ENCODE data around the gene MSRB1. TPM values are rescaled to one million over a fixed set of nuclear protein-coding genes. Genes with fewer than 3 reads are reported as not detected.

MSRB1 gene
- total RNA-seq, 1 donor from 2014 or later = 18.4 TPM

- DNase-seq (ENCODE audit: extremely low read depth, low read depth, low spot score) = no peak
These were observed 24.4 kb downstream of the MSRB1 start, which contains the start of gene HS3ST6 for GRCh38 chr16:1918351-1919326. TSS of gene HS3ST6 (minus strand) at chr16:1918415. CDS start at chr16:1918323, 92 bp downstream.

- no peak for DNase-seq (ENCODE audit: extremely low read depth, low read depth, low spot score)
These were observed 25.2 kb downstream of the MSRB1 start for GRCh38 chr16:1917665-1918350.

GRCh38 chr16:1917056-1917664, 25.8 kb downstream of the MSRB1 start:
- DNase-seq (ENCODE audit: extremely low read depth, low read depth, low spot score) = no peak

DNA sequence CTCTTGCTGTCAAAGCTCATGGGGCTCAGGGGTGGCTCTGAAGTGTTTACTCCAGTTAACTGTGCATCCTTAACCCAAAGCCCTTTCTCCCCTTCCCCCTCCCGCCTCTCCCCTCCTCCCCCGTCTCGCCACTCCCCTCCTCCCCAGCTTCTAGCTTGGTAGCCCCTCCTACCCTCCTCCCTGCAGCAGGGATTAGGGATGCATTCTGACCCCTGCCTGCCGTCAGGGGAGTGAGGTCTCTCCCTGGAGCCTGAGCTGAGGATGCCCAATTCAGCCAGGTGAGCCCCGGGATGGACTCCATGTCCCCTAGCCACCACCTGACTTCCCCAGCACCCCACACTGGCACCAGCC, 26.4 kb downstream of the MSRB1 start:
- DNase-seq (ENCODE audit: extremely low read depth, low read depth, low spot score) = no peak

- DNase-seq (ENCODE audit: extremely low read depth, low read depth, low spot score) = no peak
These were observed 27.0 kb downstream of the MSRB1 start for GRCh38 chr16:1915732-1916639.

DNA sequence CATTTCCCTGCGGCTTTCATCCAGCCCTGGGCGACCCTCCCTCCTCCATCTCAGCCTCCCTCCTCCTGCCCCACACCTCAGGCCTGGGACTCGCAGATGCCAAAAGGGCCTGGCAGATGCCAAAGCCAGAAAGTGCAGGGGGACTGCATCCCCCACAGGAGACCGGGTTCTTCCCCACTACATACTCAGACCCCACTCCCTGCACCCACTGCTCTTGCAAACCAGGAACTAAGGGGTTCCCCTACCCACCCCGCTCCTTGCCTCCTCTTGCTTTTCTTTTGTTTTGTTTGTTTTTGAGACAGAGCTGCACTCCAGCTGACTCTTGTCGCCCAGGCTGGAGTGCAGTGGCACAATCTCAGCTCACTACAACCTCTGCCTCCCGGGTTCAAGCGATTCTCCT, 28.0 kb downstream of the MSRB1 start:
- DNase-seq (ENCODE audit: extremely low read depth, low read depth, low spot score) = no peak

DNA sequence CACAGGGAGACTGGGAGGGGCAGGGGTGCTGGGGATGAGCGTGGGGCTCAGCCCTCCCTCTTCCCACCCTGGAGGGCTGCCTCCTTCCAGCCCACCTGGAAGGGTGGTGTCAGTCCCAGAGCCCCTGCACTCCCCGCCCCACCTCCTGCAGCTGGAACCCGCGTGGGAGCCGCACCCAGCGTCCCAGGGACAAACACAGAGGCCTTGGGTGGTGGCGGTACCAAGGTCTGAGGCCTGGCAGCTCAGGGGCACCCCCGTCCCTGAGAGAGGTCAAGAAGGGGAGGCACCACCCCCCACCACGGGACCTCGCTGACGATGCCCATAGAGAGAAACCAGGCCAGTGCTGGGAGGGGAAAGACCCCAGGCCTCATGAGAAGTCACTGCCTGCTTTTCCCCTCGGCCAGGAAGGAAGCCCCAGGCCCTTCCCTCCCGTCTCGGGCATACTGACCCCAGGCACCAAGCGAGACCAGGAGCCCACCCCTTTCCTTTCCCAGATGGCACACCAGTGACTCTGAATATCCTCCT, 28.9 kb downstream of the MSRB1 start:
- no peak for DNase-seq (ENCODE audit: extremely low read depth, low read depth, low spot score)

DNA sequence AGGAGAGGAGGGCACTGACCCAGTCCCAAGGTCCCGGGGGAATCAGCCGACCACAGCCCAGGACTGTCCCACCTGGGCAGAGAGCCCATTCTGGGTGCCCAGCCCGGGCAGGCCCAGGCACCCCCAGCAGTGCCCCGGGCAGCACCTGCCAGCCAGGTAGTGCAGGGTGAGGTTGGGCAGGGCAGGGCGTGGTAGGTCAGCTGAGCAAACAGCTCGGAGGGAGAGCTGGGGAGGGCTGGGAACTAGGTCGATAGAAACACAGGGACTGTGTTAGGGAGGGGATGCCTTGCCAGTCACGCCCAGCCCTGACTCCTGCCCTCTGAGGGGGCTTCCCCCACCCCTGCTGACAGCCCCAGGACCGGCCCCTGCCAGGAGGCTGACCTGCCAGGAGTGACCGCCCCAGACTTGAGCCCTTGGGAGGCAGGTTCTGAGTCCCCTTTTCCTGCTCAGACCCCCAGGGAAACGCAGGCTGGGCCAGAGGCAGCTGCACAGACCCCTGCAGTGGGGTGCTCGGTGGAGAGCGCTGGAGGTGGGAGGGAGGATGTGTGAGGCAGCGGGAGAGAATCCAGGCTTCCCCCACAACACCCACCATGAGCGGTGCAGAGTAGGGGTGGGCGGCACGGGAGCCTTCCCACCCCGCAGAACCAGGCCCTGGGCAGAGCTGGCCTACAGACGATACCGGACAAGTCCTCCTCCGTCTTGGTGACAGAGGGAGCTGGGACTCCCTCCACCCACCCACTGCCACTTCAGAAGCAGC, 29.5 kb downstream of the MSRB1 start:
- no peak for DNase-seq (ENCODE audit: extremely low read depth, low read depth, low spot score)

GRCh38 chr16:1912215-1912543, 30.8 kb downstream of the MSRB1 start:
- no peak for DNase-seq (ENCODE audit: extremely low read depth, low read depth, low spot score)

DNA sequence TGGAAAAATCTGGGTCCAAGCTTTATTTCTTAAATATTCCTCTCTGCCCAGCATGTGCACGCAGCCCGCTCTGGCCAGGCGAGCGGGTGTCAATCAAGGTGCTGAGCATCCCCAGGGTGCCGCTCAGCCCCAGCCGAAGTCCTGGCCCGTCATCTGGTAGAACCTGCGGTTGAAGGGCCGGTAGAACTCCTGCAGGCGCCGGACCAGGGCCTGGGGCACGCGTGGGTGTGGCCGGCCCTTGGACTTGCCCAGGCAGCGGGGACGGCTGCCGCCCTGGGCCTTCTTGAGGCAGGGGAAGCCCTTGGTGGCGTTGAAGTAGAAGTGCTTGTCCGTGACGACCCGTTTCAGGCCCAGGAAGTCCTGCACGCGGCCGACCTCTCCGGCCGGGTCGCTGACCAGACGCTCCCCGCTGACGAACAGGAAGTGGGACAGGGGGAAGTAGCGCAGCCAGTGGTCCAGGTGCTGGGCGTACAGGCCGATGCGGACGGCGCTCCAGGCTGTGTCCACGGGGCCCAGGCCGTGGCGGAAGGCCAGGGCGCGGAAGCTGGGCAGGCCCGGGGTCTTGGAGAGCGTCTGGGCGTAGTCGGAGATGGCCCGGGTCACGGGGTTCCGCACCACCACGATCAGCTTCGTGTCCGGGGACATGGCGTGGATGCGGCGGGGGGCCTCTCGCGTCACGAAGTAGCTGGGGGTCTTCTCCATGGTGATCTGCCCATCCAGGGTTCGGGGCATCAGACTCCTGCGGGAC, 31.4 kb downstream of the MSRB1 start:
- no peak for DNase-seq (ENCODE audit: extremely low read depth, low read depth, low spot score)

- no peak for DNase-seq (ENCODE audit: extremely low read depth, low read depth, low spot score)
These were observed 33.3 kb downstream of the MSRB1 start for GRCh38 chr16:1909561-1910231.

- DNase-seq (ENCODE audit: extremely low read depth, low read depth, low spot score) = no peak
These were observed 34.0 kb downstream of the MSRB1 start for GRCh38 chr16:1908983-1909382.

- DNase-seq (ENCODE audit: extremely low read depth, low read depth, low spot score) = no peak
These were observed 34.8 kb downstream of the MSRB1 start for GRCh38 chr16:1908184-1908583.

DNA sequence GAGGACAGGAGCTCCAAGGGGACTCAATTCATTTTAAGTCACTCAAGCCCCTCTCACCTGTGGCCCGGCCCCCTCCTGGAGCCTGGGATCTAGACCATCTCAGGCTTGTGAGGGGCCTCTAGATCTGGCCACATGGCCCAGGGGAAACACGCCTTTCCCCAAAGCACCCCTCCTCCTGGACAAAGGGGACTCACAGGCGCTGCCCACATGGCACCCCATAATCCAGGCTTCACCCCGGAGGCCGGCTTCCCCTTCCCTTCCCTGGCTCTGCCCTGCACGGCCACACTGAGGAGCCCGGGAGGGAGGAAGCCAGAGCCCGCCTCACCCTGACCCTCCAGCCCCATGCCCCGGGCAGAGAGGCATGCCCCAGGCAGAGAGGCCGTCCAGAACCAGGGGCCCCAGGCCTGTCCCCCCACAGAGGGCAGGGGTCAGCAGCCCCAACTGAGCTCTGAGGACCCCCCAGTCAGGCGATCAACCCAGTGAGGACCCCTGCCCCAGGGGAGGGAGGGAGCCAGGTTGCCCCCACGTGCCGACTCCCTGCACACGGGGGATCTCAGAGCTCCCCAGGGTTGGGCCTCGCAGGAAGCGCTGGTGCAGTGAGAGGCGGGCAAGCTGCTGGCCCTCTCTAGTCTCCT, 35.7 kb downstream of the MSRB1 start:
- DNase-seq (ENCODE audit: extremely low read depth, low read depth, low spot score) = no peak

DNA sequence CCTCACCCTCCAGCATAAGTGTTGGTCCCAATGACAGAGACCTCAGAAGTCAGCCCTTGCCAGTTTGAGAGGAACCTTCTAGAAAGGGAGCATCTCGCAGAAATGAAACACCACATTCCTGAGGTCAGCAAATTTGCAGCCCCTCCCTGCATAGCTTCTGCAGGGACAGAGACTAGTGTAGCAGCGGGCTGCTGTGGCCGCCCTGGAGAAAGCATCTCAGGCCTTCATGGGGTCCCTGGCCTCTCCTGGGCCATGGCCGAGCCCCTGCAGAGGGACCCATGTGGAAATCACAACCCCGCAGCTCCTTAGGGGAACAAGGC, 36.2 kb downstream of the MSRB1 start:
- no peak for DNase-seq (ENCODE audit: extremely low read depth, low read depth, low spot score)

DNA sequence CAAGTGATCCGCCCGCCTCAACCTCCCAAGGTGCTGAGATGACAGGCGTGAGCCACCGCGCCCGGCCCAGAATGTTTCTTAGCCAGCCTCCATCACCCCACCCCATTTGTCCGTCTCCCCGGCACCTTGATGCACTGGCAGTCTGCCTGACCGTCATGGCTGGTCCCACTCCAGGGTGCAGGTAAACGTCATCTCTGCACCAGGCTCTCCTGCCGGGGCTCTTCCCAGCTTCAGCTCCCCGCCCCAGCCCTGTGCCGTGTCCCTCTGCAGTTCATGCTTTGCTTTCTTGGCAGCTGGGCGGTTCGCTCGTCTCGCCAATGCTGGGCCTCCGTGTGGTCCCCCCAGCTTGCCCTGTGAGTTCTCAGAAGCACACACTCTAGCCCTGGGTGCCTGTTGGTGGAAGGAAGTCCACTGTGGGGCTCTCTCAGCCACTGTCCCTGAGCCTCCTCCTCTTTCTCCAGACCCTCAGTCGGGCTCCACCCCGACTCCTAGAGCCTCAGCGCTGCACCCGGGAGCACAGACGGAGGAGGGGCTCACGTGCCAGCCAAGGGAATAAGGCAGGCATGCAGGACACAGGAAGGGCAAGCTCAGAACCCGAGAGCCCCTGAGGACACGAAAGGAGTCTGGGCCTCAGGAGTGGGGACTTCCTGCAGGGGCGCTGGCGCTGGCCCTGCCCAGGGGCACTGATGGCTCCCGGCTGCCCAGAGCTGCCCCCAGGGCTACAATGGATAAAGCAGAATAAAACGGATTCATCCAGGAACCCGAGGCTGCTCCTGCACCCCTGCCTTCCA, 36.7 kb downstream of the MSRB1 start:
- no peak for DNase-seq (ENCODE audit: extremely low read depth, low read depth, low spot score)

All from glomerular endothelial cell (primary cell).